Esophagus muscularis mucosa (tissue), 4 donors: ENCODE measurements around the gene CLEC16A. TPM values are rescaled to one million over a fixed set of nuclear protein-coding genes. Genes with fewer than 3 reads are reported as not detected.

Experiments
- DNase-seq: peaks from one replicate; pipeline ENCODE4 v3.0.0-alpha.2; 2017; ENCODE audit errors: extremely low spot score
- H3K27ac ChIP-seq, 4 donors: fragments of 200-600 bp; sonication (generic); replicated peaks in 1 of 4; 1 replicate in 3 of 4; 2 replicates in 1 of 4; pipeline ENCODE4 v1.5.1; 2016 to 2019; ENCODE audit warnings: mild to moderate bottlenecking in 1 of 4
- H3K27me3 ChIP-seq, 4 donors: fragments of 200-600 bp; sonication (generic); one replicate each; pipeline versions ENCODE4 v1.5.1 to v1.6.0; 2016 to 2019
- H3K36me3 ChIP-seq, 4 donors: fragments of 200-600 bp; sonication (generic); one replicate each; pipeline ENCODE4 v1.5.1; 2016 to 2019
- H3K4me1 ChIP-seq, 4 donors: fragments of 200-600 bp; sonication (generic); one replicate each; pipeline ENCODE4 v1.5.1; 2016 to 2019
- H3K4me3 ChIP-seq, 4 donors: fragments of 200-600 bp; sonication (generic); 1 replicate in 2 of 4; 2 replicates in 2 of 4; pipeline ENCODE4 v1.5.1; 2016 to 2019; ENCODE audit warnings: mild to moderate bottlenecking in 4 of 4, moderate library complexity in 1 of 4
- H3K9me3 ChIP-seq, 4 donors: fragments of 200-600 bp; sonication (generic); 1 replicate in 3 of 4; 2 replicates in 1 of 4; pipeline ENCODE4 v1.5.1; 2016 to 2019
- CTCF ChIP-seq, 3 experiments: fragments of 200-600 bp in 2 of 3; fragments of 450-650 bp in 1 of 3; sonication (generic) in 2 of 3; IDR thresholded peaks; one replicate each; pipeline ENCODE4 v1.5.1; 2017 to 2019; ENCODE audit warnings: antibody characterized with exemption in 3 of 3, mild to moderate bottlenecking in 2 of 3, moderate library complexity in 1 of 3
- EP300 ChIP-seq: sonication (generic); formaldehyde crosslinking; IDR thresholded peaks from one replicate; pipeline ENCODE4 v1.6.1; 2017; ENCODE audit warnings: antibody characterized with exemption
- POLR2A ChIP-seq: fragments of 450-650 bp; IDR thresholded peaks from one replicate; pipeline ENCODE4 v1.6.1; 2017; ENCODE audit warnings: antibody characterized with exemption, moderate library complexity, mild to moderate bottlenecking, low read depth
- POLR2AphosphoS5 ChIP-seq, 2 donors: sonication (generic); formaldehyde crosslinking; IDR thresholded peaks; one replicate each; pipeline ENCODE4 v1.6.1; 2017; ENCODE audit warnings: antibody characterized with exemption in 2 of 2
- WGBS: methylation state at CpG from one replicate; pipeline ENCODE4 v1.1.5; 2018; 5-methylcytosine and 5-hydroxymethylcytosine counted together
- intact Hi-C: fragments of 100-400 bp; cut with DNase I; formaldehyde crosslinking; loops from one replicate; pipeline ENCODE4 v1.15.1; 2023
- total RNA-seq, 4 donors: library from RNA; depleted of rRNA; stranded (reverse); fragments of >200 nt; gene quantifications; one replicate each; pipeline versions ENCODE4 v1.1.0 to v1.2.1, GENCODE V29; 2016

Gene CLEC16A
- total RNA-seq, 4 donors from 2014 or later, result 22.3 to 34.7 (median 29.2) TPM

GRCh38 chr16:11140867-11141266 lies 196.5 kb downstream of the CLEC16A start:
- Histone ChIP-seq H3K4me3 (no peak overlapping the region), H3K4me1 (peaks cover 35 to 46% (median 41%) of the 10 kb centered on the region in 4 donors), H3K36me3 (peaks cover 0 to 4% (median 0%) of the 10 kb centered on the region in 4 donors), H3K9me3 (no peaks in the 10 kb centered on the region), H3K27me3 (no peaks in the 10 kb centered on the region), H3K27ac (no peak overlapping the region)
- no peak for TF ChIP-seq POLR2AphosphoS5 (IDR thresholded peaks at IDR 0.05)
- no peak for TF ChIP-seq EP300
- TF ChIP-seq POLR2A, result no peak
- TF ChIP-seq CTCF (IDR thresholded peaks at IDR 0.05), result no peak
- DNase-seq, result no peak
- WGBS, result no CpG with 5 or more reads among the region's 5 CpGs
- intact Hi-C loops, result no loop called here

GRCh38 chr16:11141409-11142260 lies 197.3 kb downstream of the CLEC16A start:
- Histone ChIP-seq H3K36me3 (peaks cover 0 to 2% (median 0%) of the 10 kb centered on the region in 4 donors), H3K9me3 (no peaks in the 10 kb centered on the region), H3K4me1 (peaks cover 32 to 46% (median 40%) of the 10 kb centered on the region in 4 donors), H3K4me3 (no peak overlapping the region), H3K27ac (no peak overlapping the region), H3K27me3 (no peaks in the 10 kb centered on the region)
- WGBS, result 96% methylated on average over 19 of the region's 26 CpGs
- intact Hi-C loops, result no loop called here
- DNase-seq, result no peak
- TF ChIP-seq POLR2A, result no peak
- TF ChIP-seq EP300, result no peak
- TF ChIP-seq POLR2AphosphoS5 (IDR thresholded peaks at IDR 0.05), result no peak
- no peak for TF ChIP-seq CTCF (IDR thresholded peaks at IDR 0.05)

- WGBS, result 100% methylated on average over 1 of the region's 7 CpGs
- H3K4me3 ChIP-seq, result no peak overlapping the region
- intact Hi-C loops, result no loop called here
- no peaks in the 10 kb centered on the region for H3K27me3 ChIP-seq
- no peaks in the 10 kb centered on the region for H3K36me3 ChIP-seq
- H3K4me1 ChIP-seq, result peaks cover 32 to 52% (median 45%) of the 10 kb centered on the region in 4 donors
- no peak overlapping the region for H3K27ac ChIP-seq
- DNase-seq, result no peak
- TF ChIP-seq EP300 (no peak), CTCF (IDR thresholded peaks at IDR 0.05) (no peak), POLR2AphosphoS5 (IDR thresholded peaks at IDR 0.05) (no peak), POLR2A (no peak)
- no peaks in the 10 kb centered on the region for H3K9me3 ChIP-seq
These were observed 197.9 kb downstream of the CLEC16A start for GRCh38 chr16:11142261-11142630.

GRCh38 chr16:11142951-11143350 lies 198.6 kb downstream of the CLEC16A start:
- WGBS, result 94% methylated on average over 7 of the region's 7 CpGs
- no peaks in the 10 kb centered on the region for H3K36me3 ChIP-seq
- intact Hi-C loops, result no loop called here

More at GRCh38 chr16:11142951-11143350, 198.6 kb downstream of the CLEC16A start:
- H3K4me1 ChIP-seq, result peaks cover 32 to 55% (median 50%) of the 10 kb centered on the region in 4 donors
- H3K9me3 ChIP-seq, result no peaks in the 10 kb centered on the region
- H3K27ac ChIP-seq, result no peak overlapping the region
- no peak for DNase-seq
- no peak for TF ChIP-seq EP300
- no peak for TF ChIP-seq CTCF (IDR thresholded peaks at IDR 0.05)
- no peak for TF ChIP-seq POLR2AphosphoS5 (IDR thresholded peaks at IDR 0.05)
- TF ChIP-seq POLR2A, result no peak
- H3K27me3 ChIP-seq, result no peaks in the 10 kb centered on the region
- no peak overlapping the region for H3K4me3 ChIP-seq
